Head of caudate nucleus (tissue), 42 donors: Measurements from ENCODE around the gene TJP3.

Source experiments
- DNase-seq, 42 donors: peaks; one replicate each; pipeline versions ENCODE4 v3.0.0 to v3.0.0-alpha.2; 2020 to 2021; ENCODE audit warnings: mixed read lengths in 7 of 42
- intact Hi-C: fragments of 100-400 bp; cut with DNase I; formaldehyde crosslinking; loops from one replicate; pipeline ENCODE4 v1.15.0; 2022

TJP3 gene

GRCh38 chr19:3684054-3684816 lies 23.9 kb upstream of the TJP3 start:
- intact Hi-C loops, result no loop called here
- DNase-seq, result peak in 38 of 42 donors; percentile 31 to 88 (median 64)

- intact Hi-C loops, result no loop called here
- DNase-seq, result no peak
Observed at GRCh38 chr19:3684817-3685410, 23.3 kb upstream of the TJP3 start.

GRCh38 chr19:3687393-3687773 lies 20.8 kb upstream of the TJP3 start:
- no peak for DNase-seq
- intact Hi-C loops, result no loop called here

- intact Hi-C loops, result no loop called here
- no peak for DNase-seq
Observed at GRCh38 chr19:3687774-3688706, 20.1 kb upstream of the TJP3 start.

GRCh38 chr19:3690551-3691371 lies 17.4 kb upstream of the TJP3 start:
- intact Hi-C loops, result no loop called here
- DNase-seq, result no peak

- DNase-seq, result no peak
Observed at GRCh38 chr19:3691372-3691716, 16.8 kb upstream of the TJP3 start.

GRCh38 chr19:3691726-3692125 lies 16.5 kb upstream of the TJP3 start:
- intact Hi-C loops, result no loop called here
- no peak for DNase-seq

More at GRCh38 chr19:3691372-3691716, 16.8 kb upstream of the TJP3 start:
- intact Hi-C loops, result no loop called here

GRCh38 chr19:3692141-3693024 lies 15.8 kb upstream of the TJP3 start:
- intact Hi-C loops, result no loop called here

GRCh38 chr19:3693025-3693925 lies 14.9 kb upstream of the TJP3 start:
- DNase-seq, result no peak
- intact Hi-C loops, result no loop called here

More at GRCh38 chr19:3692141-3693024, 15.8 kb upstream of the TJP3 start:
- peak in 1 of 42 donors; percentile 34 for DNase-seq

GRCh38 chr19:3694361-3695123 lies 13.6 kb upstream of the TJP3 start:
- no peak for DNase-seq
- intact Hi-C loops, result no loop called here

GRCh38 chr19:3695124-3695733 lies 13.0 kb upstream of the TJP3 start:
- intact Hi-C loops, result no loop called here

GRCh38 chr19:3695986-3696659 lies 12.1 kb upstream of the TJP3 start:
- intact Hi-C loops, result no loop called here
- DNase-seq, result no peak

More at GRCh38 chr19:3695124-3695733, 13.0 kb upstream of the TJP3 start:
- DNase-seq, result no peak

GRCh38 chr19:3696660-3696995 lies 11.6 kb upstream of the TJP3 start:
- intact Hi-C loops, result no loop called here
- no peak for DNase-seq

- no peak for DNase-seq
- intact Hi-C loops, result no loop called here
Observed at GRCh38 chr19:3697094-3697493, 11.1 kb upstream of the TJP3 start.

- DNase-seq, result no peak
- intact Hi-C loops, result no loop called here
Observed at GRCh38 chr19:3697671-3698385, 10.4 kb upstream of the TJP3 start.
